ENCODE data around the gene ARHGEF4. TPM values are rescaled to one million over a fixed set of nuclear protein-coding genes. Genes with fewer than 3 reads are reported as not detected.

The ARHGEF4 gene
- polyA plus RNA-seq, 3 donors = 0.05 TPM; not detected in 2

- no peak for TF ChIP-seq CTCF (IDR thresholded peaks at IDR 0.05)
- H3K4me1 ChIP-seq (ENCODE audit: control insufficient read depth in 1 of 2, insufficient read depth in 2 of 2, low read length in 2 of 2) = no peaks in the 10 kb centered on the region
- H4K20me1 ChIP-seq (ENCODE audit: insufficient read depth, low read length) = peaks cover 95% of the 10 kb centered on the region
- no peak overlapping the region for H3K9ac ChIP-seq (ENCODE audit: insufficient read depth, low read length, poor library complexity, severe bottlenecking)
- H3K27ac ChIP-seq (ENCODE audit: low read depth in 1 of 2, low read length in 2 of 2) = no peak overlapping the region
- H3K4me3 Mint-ChIP-seq = no peak overlapping the region
- no peaks in the 10 kb centered on the region for H3K9me3 ChIP-seq (replicated peaks in 1 of 2; ENCODE audit: control insufficient read depth in 1 of 2, insufficient read depth in 1 of 2, low read length in 2 of 2)
- intact Hi-C loops (cut with micrococcal nuclease) = no loop called here
- H3K79me2 ChIP-seq (ENCODE audit: insufficient read depth, low read length) = peaks cover 54% of the 10 kb centered on the region
- no peaks in the 10 kb centered on the region for H3K4me1 Mint-ChIP-seq
- H3K27me3 Mint-ChIP-seq (ENCODE audit: low read depth in 3 of 3) = peaks cover 0 to 2% (median 0%) of the 10 kb centered on the region in 3 donors
- peaks cover 79 to 97% of the 10 kb centered on the region in 2 donors for H3K36me3 Mint-ChIP-seq
- H3K4me3 ChIP-seq (replicated peaks in 1 of 3; ENCODE audit: low read depth in 2 of 3, low read length in 3 of 3) = no peak overlapping the region
- peak overlapping the region in 2 of 7 donors; percentile 31 to 53 for H3K27ac Mint-ChIP-seq
- H2AFZ ChIP-seq (ENCODE audit: insufficient read depth, low read depth, low read length, poor library complexity, severe bottlenecking) = no peak overlapping the region
- H3K27me3 ChIP-seq (ENCODE audit: control insufficient read depth in 2 of 2, insufficient read depth in 2 of 2, low read length in 2 of 2) = no peaks in the 10 kb centered on the region
- WGBS (ENCODE audit: insufficient coverage) = no CpG with 5 or more reads among the region's 5 CpGs
- H3K4me2 ChIP-seq (replicated peaks; ENCODE audit: extremely low read depth, low read length, poor library complexity, severe bottlenecking) = no peak overlapping the region
- peaks cover 0 to 1% (median 0%) of the 10 kb centered on the region in 7 donors for H3K9me3 Mint-ChIP-seq
- DNase-seq = no peak
- peaks cover 74 to 94% of the 10 kb centered on the region in 2 donors for H3K36me3 ChIP-seq (replicated peaks in 1 of 2; ENCODE audit: control insufficient read depth in 1 of 2, insufficient read depth in 2 of 2, low read length in 2 of 2)
These were observed 219.7 kb downstream of the ARHGEF4 start for GRCh38 chr2:131056204-131056931.

- intact Hi-C loops (cut with micrococcal nuclease) = no loop called here
- no peaks in the 10 kb centered on the region for H3K4me1 ChIP-seq (ENCODE audit: control insufficient read depth in 1 of 2, insufficient read depth in 2 of 2, low read length in 2 of 2)
- H3K27ac ChIP-seq (ENCODE audit: low read depth in 1 of 2, low read length in 2 of 2) = no peak overlapping the region
- no peak overlapping the region for H3K9ac ChIP-seq (ENCODE audit: insufficient read depth, low read length, poor library complexity, severe bottlenecking)
- Mint-ChIP-seq H3K9me3 (peaks cover 0 to 1% (median 0%) of the 10 kb centered on the region in 7 donors), H3K27ac (peak overlapping the region in 2 of 7 donors; percentile 31 to 77), H3K4me3 (no peak overlapping the region), H3K4me1 (no peaks in the 10 kb centered on the region), H3K36me3 (peaks cover 77 to 97% of the 10 kb centered on the region in 2 donors), H3K27me3 (ENCODE audit: low read depth in 3 of 3) (peaks cover 0 to 2% (median 0%) of the 10 kb centered on the region in 3 donors)
- H4K20me1 ChIP-seq (ENCODE audit: insufficient read depth, low read length) = peaks cover 96% of the 10 kb centered on the region
- DNase-seq = no peak
- no CpG with 5 or more reads among the region's 4 CpGs for WGBS (ENCODE audit: insufficient coverage)
- no peak overlapping the region for H2AFZ ChIP-seq (ENCODE audit: insufficient read depth, low read depth, low read length, poor library complexity, severe bottlenecking)
- no peak for TF ChIP-seq CTCF (IDR thresholded peaks at IDR 0.05)
- no peaks in the 10 kb centered on the region for H3K27me3 ChIP-seq (ENCODE audit: control insufficient read depth in 2 of 2, insufficient read depth in 2 of 2, low read length in 2 of 2)
- H3K9me3 ChIP-seq (replicated peaks in 1 of 2; ENCODE audit: control insufficient read depth in 1 of 2, insufficient read depth in 1 of 2, low read length in 2 of 2) = no peaks in the 10 kb centered on the region
- peaks cover 73 to 94% of the 10 kb centered on the region in 2 donors for H3K36me3 ChIP-seq (replicated peaks in 1 of 2; ENCODE audit: control insufficient read depth in 1 of 2, insufficient read depth in 2 of 2, low read length in 2 of 2)
- no peak overlapping the region for H3K4me3 ChIP-seq (replicated peaks in 1 of 3; ENCODE audit: low read depth in 2 of 3, low read length in 3 of 3)
- no peak overlapping the region for H3K4me2 ChIP-seq (replicated peaks; ENCODE audit: extremely low read depth, low read length, poor library complexity, severe bottlenecking)
- H3K79me2 ChIP-seq (ENCODE audit: insufficient read depth, low read length) = peaks cover 59% of the 10 kb centered on the region
These were observed 220.2 kb downstream of the ARHGEF4 start for GRCh38 chr2:131056932-131057287.

Data from CD14-positive monocyte (primary cell).